Head of caudate nucleus (tissue), 42 donors: ENCODE results near the gene TNIK.
A peak's percentile ranks its signal among the peaks of the same experiment; 100 is the strongest.

ENCODE experiments used
- DNase-seq, 42 donors: peaks; one replicate each; pipeline versions ENCODE4 v3.0.0 to v3.0.0-alpha.2; 2020 to 2021; ENCODE audit warnings: mixed read lengths in 7 of 42
- intact Hi-C: fragments of 100-400 bp; cut with DNase I; formaldehyde crosslinking; loops from one replicate; pipeline ENCODE4 v1.15.0; 2022

Gene TNIK

DNA sequence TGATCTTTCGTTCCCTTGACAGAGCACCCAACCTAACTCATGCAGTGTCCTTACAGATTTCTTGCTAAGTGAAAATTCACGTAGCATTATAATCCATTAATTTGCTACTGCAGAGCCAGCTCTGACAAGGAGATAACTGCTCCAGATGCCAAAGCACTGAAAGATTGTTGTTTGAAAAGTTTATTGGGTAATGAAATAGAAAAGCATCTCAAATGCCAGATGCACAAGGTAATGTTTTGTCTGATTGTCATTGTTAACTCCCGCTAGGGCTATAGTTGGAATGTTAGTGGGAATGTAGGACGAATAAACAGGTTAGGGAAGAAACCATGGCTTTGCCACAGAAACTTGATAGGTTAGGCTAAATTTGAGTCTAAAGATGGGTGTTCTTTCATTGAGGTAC is 413.4 kb downstream of the TNIK start:
- intact Hi-C loops = loop anchor here (10.0 kb wide), 1 partner anchor 82 kb away; no protein-coding TSS in a partner anchor
- no peak for DNase-seq

GRCh38 chr3:171044835-171045793 is 415.1 kb downstream of the TNIK start:
- intact Hi-C loops = loop anchor here (10.0 kb wide), 1 partner anchor 80 kb away; no protein-coding TSS in a partner anchor
- DNase-seq = no peak

DNA sequence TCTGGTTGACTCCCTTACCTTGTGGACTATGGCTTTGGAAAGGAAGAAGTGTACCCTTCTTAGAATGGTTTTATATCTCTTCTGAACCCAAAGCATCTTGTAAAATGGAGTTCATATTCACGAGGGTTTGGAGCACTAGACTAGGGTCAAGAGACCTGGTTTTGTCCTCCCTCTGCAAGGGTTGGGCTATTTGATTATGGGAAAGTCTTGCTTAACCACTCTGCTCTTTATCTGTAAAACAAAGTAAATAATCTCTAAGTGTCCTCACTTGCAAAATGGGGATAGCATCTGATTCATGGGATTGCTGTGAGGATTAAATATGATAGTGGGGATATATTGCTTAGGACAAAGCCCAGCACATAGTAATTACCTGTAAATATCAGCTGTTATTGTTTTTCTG is 415.8 kb downstream of the TNIK start:
- intact Hi-C loops = loop anchor here (10.0 kb wide), 1 partner anchor 80 kb away; no protein-coding TSS in a partner anchor
- DNase-seq = no peak

DNA sequence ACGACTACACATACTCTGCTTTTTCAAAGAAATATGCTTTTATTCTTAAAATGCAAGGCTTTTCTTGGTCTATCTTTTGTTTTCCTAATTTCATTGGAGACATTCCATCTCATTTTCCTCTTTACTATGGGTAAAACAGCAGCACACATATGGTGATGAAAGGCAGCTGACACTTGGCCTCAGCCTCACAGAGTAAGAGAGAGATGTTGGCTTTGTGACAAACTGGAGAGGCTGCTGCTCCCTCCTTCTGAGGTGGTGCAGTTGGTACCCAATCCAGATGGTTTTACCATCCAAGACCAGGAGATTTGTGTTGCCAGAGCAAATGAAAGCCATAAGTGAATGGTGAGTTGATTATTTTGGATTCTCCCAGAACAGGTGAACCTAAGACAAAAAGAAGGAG is 420.5 kb downstream of the TNIK start:
- intact Hi-C loops = loop anchor here (10.0 kb wide), 1 partner anchor 75 kb away; no protein-coding TSS in a partner anchor
- no peak for DNase-seq

GRCh38 chr3:171038342-171038741 is 421.9 kb downstream of the TNIK start:
- no peak for DNase-seq
- intact Hi-C loops = no loop called here

DNA sequence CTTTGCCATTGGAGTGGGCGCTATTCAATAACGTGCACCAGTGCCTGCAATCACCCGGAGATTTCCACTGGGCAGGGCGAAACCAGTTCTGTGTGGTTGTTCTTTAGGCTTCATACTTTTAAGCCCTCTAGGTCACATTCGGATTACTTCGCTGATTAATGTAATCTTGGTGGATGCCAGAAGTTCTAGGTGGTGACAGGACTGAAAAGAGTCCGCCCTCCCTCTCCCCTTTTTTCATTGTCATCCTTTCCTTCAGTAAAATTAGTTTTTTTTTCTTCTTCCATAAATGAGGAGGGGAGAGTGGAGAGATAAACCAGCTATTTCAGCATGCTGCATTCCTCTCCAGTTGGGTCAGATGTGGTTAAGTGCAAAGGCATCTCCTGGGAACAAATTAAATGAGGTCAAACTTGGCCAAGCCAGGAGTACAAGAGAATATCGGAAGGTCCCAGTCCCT is 431.4 kb downstream of the TNIK start:
- DNase-seq = no peak
- intact Hi-C loops = no loop called here

DNA sequence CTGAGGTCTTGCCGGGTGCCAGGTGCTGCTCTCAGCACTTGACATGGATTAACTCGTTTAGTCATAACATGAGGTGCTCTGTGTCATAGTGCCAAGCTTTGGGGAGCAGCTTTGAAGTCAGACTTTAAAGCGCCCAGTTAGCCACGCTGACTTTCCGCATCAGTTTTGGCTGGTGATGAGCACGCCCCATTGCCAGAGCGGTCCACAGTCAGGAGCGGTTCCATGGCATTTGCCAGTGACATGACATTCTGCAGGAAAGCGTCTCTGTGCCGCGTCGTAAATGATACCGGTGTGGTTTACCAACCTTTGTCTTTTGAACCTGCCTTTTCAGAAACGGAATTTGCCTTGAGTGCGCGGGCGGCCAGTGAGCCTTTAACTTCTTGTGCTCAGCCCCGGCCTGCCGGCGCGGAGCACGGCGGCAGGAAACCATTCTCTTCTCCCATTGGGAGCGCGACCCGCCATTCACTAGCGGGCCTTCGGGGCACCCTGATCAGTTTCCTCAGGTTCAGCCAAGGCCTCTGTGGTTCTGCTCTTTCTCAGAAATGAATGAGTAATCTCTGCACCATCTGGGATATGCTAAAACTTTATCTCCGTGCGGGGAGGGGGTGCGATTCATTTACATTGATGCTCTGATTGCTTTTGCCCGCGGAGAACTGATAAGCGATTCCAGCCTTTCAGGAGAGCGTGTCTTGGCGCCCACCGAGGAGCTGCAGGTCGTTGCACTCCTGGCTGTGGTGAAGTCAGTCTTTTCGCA is 432.0 kb downstream of the TNIK start:
- intact Hi-C loops = no loop called here
- DNase-seq = peak; percentile 11 to 76 (median 54)

GRCh38 chr3:171026597-171027293 is 433.5 kb downstream of the TNIK start, which contains the start of gene SLC2A2:
Gene SLC2A2, minus strand, starts transcription at chr3:171026720. Its CDS starts 50 bp downstream, at chr3:171026670.
- DNase-seq = no peak
- intact Hi-C loops = no loop called here

- intact Hi-C loops = no loop called here
These were observed 436.6 kb downstream of the TNIK start for GRCh38 chr3:171023566-171023965.

DNA sequence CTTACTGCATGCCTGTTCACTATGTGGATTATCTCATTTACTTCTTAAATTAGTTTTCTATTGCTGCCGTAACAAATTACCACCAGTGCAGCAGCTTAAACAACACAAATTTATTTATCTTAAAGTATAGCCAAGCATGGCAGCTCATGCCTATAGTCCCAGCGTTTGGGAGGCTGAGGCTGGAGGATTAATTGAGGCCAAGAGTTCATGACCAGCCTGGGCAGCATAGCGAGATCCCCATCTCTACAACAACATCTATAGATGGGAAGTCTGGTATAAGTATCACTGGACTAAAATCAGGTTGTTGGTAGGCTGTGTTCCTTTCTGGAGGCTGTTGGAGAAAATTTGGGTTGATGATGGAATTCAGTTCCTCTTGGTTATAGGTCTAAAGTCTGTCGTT is 438.8 kb downstream of the TNIK start:
- DNase-seq = no peak
- intact Hi-C loops = no loop called here

More at GRCh38 chr3:171023566-171023965, 436.6 kb downstream of the TNIK start:
- no peak for DNase-seq

DNA sequence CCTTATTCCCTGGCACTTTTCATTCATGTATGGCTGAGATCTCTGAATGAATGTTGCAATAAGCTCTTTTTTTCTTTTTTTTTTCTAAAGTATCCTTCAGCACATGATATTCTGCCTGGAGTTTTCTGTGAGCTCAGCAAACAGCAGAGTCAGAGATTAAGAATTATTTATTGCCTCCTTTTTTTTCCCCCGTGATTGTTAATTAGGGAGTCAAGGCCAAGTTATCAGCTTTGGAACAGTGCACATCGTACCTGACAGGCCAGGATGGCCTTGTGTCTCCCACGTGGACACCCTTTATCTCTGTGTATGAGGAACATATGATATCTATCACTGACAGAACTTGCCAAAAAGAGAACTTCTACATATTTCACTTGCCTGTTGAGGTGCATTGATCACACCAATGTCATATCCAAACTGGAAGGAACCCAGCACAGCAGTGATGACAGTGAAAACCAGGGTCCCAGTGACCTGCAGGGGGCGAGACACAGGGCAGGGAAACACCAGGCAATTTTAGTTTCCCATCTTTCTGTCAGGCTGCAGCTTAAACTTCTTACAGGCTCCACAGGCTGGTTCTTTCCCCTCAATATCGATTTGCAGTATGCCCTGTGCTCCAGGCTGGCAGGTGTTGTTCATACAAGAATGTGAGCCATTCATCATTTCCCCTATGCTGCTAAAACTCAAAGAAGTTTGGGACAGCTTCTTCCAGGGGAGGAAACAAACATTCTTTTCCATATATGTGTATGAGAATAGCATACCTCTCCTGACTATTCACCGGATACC is 441.9 kb downstream of the TNIK start:
- intact Hi-C loops = no loop called here
- no peak for DNase-seq

DNA sequence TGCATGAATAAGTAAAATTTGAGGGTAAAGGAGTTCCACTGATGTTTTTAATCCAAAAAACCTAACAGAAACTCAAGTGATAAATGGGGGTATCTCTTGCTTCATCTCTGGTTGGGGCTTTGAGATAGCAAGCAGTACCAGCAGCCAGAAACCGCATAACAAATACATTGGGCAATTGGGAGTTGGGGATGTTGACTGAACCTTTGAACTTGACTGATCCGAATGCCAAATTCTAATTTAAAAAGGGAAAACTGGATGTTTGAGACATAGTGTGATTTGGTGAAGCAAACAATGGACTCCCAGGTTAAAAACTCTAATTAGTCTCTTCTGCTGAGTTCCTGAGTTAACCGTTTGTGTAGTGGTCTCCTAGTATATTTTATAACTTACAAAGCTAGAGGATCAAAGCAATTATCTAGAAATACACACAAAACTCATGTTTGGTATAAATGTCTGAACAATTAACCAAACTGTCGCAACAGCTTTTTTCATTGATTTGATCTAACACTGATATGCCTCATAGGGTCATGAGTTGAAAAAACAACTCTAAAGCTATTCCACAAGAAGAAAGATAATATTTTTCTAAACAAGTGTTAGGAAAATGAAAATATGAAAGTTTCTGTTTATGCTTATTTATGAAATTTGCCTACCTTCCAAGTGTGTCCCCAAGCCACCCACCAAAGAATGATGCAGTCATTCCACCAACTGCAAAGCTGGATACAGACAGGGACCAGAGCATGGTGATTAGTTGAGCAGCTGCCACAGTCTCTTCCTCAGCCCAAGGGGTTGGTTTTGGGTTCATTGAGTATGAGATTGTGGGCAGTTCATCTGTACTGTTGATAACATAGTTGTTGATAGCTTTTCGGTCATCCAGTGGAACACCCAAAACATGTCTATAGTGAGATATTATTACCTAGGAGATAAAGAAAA is 446.1 kb downstream of the TNIK start:
- intact Hi-C loops = no loop called here
- no peak for DNase-seq

GRCh38 chr3:171011873-171012336 is 448.3 kb downstream of the TNIK start:
- intact Hi-C loops = no loop called here
- no peak for DNase-seq
